ENCODE results near the gene FBXO2. TPM values are rescaled to one million over a fixed set of nuclear protein-coding genes. Genes with fewer than 3 reads are reported as not detected.

Gene FBXO2
- total RNA-seq, 2 experiments from 2014 or later, result 4.8 to 6.2 TPM

- H3K4me1 Mint-ChIP-seq, result peaks cover 32% of the 10 kb centered on the region
Observed at GRCh38 chr1:11691928-11692711, 37.9 kb upstream of the FBXO2 start.

GRCh38 chr1:11691302-11691914 lies 37.2 kb upstream of the FBXO2 start, which contains the start of gene DRAXIN:
Gene DRAXIN, plus strand, starts transcription at chr1:11691710. Its CDS starts 14,549 bp downstream, at chr1:11706259.
- peaks cover 32% of the 10 kb centered on the region for H3K4me1 Mint-ChIP-seq
- H3K4me3 Mint-ChIP-seq, result peak within 1 kb of the TSS; percentile 85
- H3K27me3 Mint-ChIP-seq, result peaks cover 40% of the 10 kb centered on the region
- H3K27ac Mint-ChIP-seq, result peak within 1 kb of the TSS; percentile 80
- ATAC-seq (ENCODE audit: low read depth) (peak; percentile 39), DNase-seq (peak; percentile 58)
- peaks cover 2% of the 10 kb centered on the region for H3K36me3 Mint-ChIP-seq
- POLR2A ChIA-PET, result interaction anchor here (0.8 to 2.2 kb wide), 4 partner anchors 9 to 217 kb away, joined by 3 to 9 read pairs (median 6); no protein-coding TSS in a partner anchor
- H3K9me3 Mint-ChIP-seq, result no peaks in the 10 kb centered on the region

More at GRCh38 chr1:11691928-11692711, 37.9 kb upstream of the FBXO2 start:
- H3K27me3 Mint-ChIP-seq, result peaks cover 38% of the 10 kb centered on the region
- POLR2A ChIA-PET, result interaction anchor here (1.0 to 2.2 kb wide), 7 partner anchors 10 to 216 kb away, joined by 5 to 16 read pairs (median 8); partner anchors contain the start of genes FBXO6 and MAD2L2
- peak overlapping the region; percentile 85 for H3K4me3 Mint-ChIP-seq
- peak overlapping the region; percentile 80 for H3K27ac Mint-ChIP-seq
- ATAC-seq (ENCODE audit: low read depth) (no peak), DNase-seq (peak; percentile 48)
- no peaks in the 10 kb centered on the region for H3K9me3 Mint-ChIP-seq
- H3K36me3 Mint-ChIP-seq, result peaks cover 2% of the 10 kb centered on the region

DNA sequence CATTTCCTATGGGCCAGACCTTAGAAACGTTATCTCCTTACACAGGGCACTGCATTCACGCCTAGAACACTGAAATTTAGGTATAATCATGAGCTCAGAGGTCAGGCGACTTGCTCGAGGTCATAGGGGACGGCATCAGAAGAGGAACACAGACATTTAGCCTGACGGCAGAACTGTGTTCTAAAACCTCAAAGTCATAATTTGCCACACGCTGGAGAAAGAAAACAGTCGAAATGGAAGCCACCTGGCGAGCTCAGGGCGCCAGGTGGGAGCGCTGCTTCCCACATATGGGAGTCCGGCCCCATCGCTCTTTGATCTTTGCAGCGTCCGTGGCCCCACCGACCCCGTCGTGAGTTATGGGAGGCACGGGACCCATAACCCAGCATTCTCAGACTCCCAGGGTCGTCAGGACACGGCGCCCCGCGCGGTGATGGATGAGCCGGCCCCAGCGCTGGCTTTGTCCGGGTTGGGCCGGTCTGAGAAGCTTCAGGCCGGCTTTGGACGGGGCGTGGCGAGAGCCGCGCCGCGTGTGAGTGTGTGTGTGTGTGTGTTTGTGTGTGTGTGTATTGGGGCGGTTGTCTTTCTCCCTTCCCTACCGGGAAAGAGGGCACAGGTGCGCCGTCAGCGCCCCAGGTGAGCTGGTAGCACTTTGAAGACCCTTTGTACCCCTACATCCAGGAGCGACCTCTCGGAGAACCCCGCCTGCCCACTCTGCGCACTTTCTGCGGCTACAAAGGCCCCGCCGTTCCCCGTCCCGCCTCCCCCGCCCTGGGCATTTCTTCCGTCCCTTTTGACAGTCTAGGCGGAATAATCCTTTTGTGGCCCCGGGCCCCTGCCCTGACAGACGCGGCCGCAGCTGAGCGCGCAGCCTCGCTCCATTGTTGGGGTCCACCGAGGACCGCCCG lies 36.4 kb upstream of the FBXO2 start:
- no peaks in the 10 kb centered on the region for H3K9me3 Mint-ChIP-seq
- peak overlapping the region; percentile 67 for H3K4me3 Mint-ChIP-seq
- no peak for DNase-seq
- ATAC-seq (ENCODE audit: low read depth), result no peak
- peaks cover 2% of the 10 kb centered on the region for H3K36me3 Mint-ChIP-seq
- POLR2A ChIA-PET, result interaction anchor here (0.7 to 2.2 kb wide), 9 partner anchors 9 to 632 kb away, joined by 3 to 11 read pairs (median 4); partner anchors contain the start of gene FBXO6
- H3K27ac Mint-ChIP-seq, result no peak overlapping the region
- peaks cover 45% of the 10 kb centered on the region for H3K27me3 Mint-ChIP-seq
- peaks cover 32% of the 10 kb centered on the region for H3K4me1 Mint-ChIP-seq

- POLR2A ChIA-PET, result interaction anchor here (1.1 kb wide), 1 partner anchor 24 kb away, joined by 3 read pairs; no protein-coding TSS in a partner anchor
- DNase-seq, result no peak
- Mint-ChIP-seq H3K9me3 (no peaks in the 10 kb centered on the region), H3K4me3 (no peak overlapping the region), H3K4me1 (peaks cover 27% of the 10 kb centered on the region), H3K36me3 (no peaks in the 10 kb centered on the region), H3K27ac (no peak overlapping the region), H3K27me3 (peaks cover 54% of the 10 kb centered on the region)
- ATAC-seq (ENCODE audit: low read depth), result no peak
Observed at GRCh38 chr1:11688506-11688905, 34.3 kb upstream of the FBXO2 start.

- Mint-ChIP-seq H3K9me3 (no peaks in the 10 kb centered on the region), H3K27me3 (peaks cover 42% of the 10 kb centered on the region), H3K27ac (no peak overlapping the region), H3K4me1 (peaks cover 13% of the 10 kb centered on the region), H3K36me3 (no peaks in the 10 kb centered on the region), H3K4me3 (no peak overlapping the region)
- POLR2A ChIA-PET, result interaction anchor here (1.0 to 1.3 kb wide), 5 partner anchors 8 to 51 kb away, joined by 3 to 7 read pairs (median 3); partner anchors contain the start of gene AGTRAP
- DNase-seq (no peak), ATAC-seq (ENCODE audit: low read depth) (no peak)
Observed at GRCh38 chr1:11685210-11685752, 31.1 kb upstream of the FBXO2 start.

DNA sequence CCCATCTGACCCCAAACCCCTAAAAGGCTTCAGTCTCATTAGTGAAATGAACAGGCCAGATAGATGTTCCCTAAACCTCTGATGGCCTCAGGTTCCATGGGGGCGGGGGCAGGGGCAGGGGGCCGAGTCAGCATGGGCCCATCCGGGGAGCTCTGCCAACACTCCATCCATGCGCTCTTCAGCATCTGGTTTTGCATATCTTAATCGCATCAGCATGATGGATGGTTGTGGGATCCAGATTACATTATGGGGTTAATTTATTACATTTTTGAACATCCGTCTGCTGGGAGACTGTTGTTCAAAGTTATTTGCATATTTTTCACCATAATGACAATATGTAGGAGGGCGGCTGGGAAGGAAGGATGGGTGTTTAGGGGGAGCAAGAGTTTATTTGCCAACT lies 29.8 kb upstream of the FBXO2 start:
- H3K27me3 Mint-ChIP-seq, result peaks cover 31% of the 10 kb centered on the region
- POLR2A ChIA-PET, result interaction anchor here (1.3 kb wide), 2 partner anchors 9 to 36 kb away, joined by 3 to 4 read pairs; no protein-coding TSS in a partner anchor

GRCh38 chr1:11682799-11683198 lies 28.6 kb upstream of the FBXO2 start:
- Mint-ChIP-seq H3K27ac (no peak overlapping the region), H3K4me3 (no peak overlapping the region), H3K9me3 (no peaks in the 10 kb centered on the region), H3K27me3 (peaks cover 25% of the 10 kb centered on the region), H3K4me1 (peaks cover 15% of the 10 kb centered on the region), H3K36me3 (peaks cover 10% of the 10 kb centered on the region)
- POLR2A ChIA-PET, result interaction anchor here (1.6 to 3.0 kb wide), 8 partner anchors 7 to 227 kb away, joined by 8 to 24 read pairs (median 12); partner anchors contain the start of genes DRAXIN, FBXO2, FBXO44 and FBXO6
- ATAC-seq (ENCODE audit: low read depth), result no peak
- DNase-seq, result no peak

More for the DNA sequence above, 29.8 kb upstream of the FBXO2 start:
- Mint-ChIP-seq H3K36me3 (peaks cover 4% of the 10 kb centered on the region), H3K9me3 (no peaks in the 10 kb centered on the region), H3K4me1 (peaks cover 13% of the 10 kb centered on the region), H3K4me3 (no peak overlapping the region), H3K27ac (no peak overlapping the region)
- ATAC-seq (ENCODE audit: low read depth) (no peak), DNase-seq (no peak)

GRCh38 chr1:11682287-11682771 lies 28.1 kb upstream of the FBXO2 start:
- Mint-ChIP-seq H3K4me1 (peaks cover 15% of the 10 kb centered on the region), H3K27ac (peak overlapping the region; percentile 56), H3K4me3 (peak overlapping the region; percentile 92), H3K36me3 (peaks cover 10% of the 10 kb centered on the region), H3K9me3 (no peaks in the 10 kb centered on the region), H3K27me3 (peaks cover 22% of the 10 kb centered on the region)
- DNase-seq (no peak), ATAC-seq (ENCODE audit: low read depth) (no peak)
- POLR2A ChIA-PET, result interaction anchor here (1.2 to 3.0 kb wide), 10 partner anchors 8 to 227 kb away, joined by 3 to 24 read pairs (median 10); partner anchors contain the start of genes DISP3, DRAXIN, FBXO2 and FBXO44

DNA sequence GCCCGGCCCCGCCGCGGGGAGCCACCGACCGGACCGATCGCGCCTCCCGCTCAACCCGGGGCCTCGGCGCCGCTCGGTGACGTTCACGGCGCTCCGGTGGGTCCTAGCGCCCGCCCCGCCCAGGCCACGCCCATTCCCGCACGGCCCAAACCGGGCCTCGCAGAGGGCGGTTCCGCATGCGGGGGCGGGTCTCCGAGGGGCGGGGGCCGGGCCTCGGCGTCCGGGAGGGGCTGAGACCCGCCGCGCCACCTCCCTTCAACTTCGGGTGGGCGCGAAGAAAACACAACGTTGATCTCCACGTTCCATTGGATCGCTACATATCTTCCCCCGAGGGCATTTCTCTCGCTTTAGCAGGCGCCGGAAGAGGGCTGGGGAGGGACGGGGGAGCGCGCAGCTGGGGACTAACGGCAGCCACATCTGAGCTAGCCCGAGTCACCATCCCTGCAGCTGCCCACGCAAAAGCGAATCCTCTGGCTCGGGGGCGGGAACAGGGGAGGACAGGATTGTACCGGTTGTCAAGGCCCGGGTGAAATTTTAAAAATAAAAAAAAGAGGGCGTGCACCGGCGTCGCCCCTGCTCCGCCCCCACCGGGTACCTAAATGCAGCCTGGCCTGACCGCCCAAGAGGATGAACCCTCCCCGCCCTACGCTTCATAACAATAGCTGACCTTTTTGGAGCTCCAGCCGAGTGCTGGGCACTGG lies 27.0 kb upstream of the FBXO2 start, which contains the start of gene MAD2L2:
MAD2L2 (minus strand) TSS at position 78 of the 701 bp plus-strand sequence. CDS start 547 bp downstream, outside the sequence.
- Mint-ChIP-seq H3K4me1 (peaks cover 15% of the 10 kb centered on the region), H3K9me3 (no peaks in the 10 kb centered on the region)

GRCh38 chr1:11680270-11681070 lies 26.2 kb upstream of the FBXO2 start:
- no peaks in the 10 kb centered on the region for H3K9me3 Mint-ChIP-seq
- peak; percentile 5 for ATAC-seq (ENCODE audit: low read depth)
- peak overlapping the region; percentile 79 for H3K27ac Mint-ChIP-seq
- H3K27me3 Mint-ChIP-seq, result peaks cover 13% of the 10 kb centered on the region
- no peak for DNase-seq
- H3K4me3 Mint-ChIP-seq, result peak overlapping the region; percentile 87
- H3K36me3 Mint-ChIP-seq, result peaks cover 10% of the 10 kb centered on the region
- POLR2A ChIA-PET, result interaction anchor here (0.6 to 3.0 kb wide), 9 partner anchors 8 to 338 kb away, joined by 3 to 24 read pairs (median 10); partner anchors contain the start of gene FBXO6
- H3K4me1 Mint-ChIP-seq, result peaks cover 15% of the 10 kb centered on the region

More for the DNA sequence above, 27.0 kb upstream of the FBXO2 start, which contains the start of gene MAD2L2:
- Mint-ChIP-seq H3K4me3 (peak within 1 kb of the TSS; percentile 92), H3K27me3 (peaks cover 16% of the 10 kb centered on the region), H3K27ac (peak within 1 kb of the TSS; percentile 89), H3K36me3 (peaks cover 10% of the 10 kb centered on the region)
- POLR2A ChIA-PET, result interaction anchor here (0.6 to 3.0 kb wide), 15 partner anchors 9 to 338 kb away, joined by 3 to 24 read pairs (median 8); partner anchors contain the start of genes DISP3, DRAXIN, FBXO2 and FBXO44
- DNase-seq (peak; percentile 97), ATAC-seq (ENCODE audit: low read depth) (peak; percentile 82)
